ENCODE measurements around the gene PEF1.

Gene PEF1

DNA sequence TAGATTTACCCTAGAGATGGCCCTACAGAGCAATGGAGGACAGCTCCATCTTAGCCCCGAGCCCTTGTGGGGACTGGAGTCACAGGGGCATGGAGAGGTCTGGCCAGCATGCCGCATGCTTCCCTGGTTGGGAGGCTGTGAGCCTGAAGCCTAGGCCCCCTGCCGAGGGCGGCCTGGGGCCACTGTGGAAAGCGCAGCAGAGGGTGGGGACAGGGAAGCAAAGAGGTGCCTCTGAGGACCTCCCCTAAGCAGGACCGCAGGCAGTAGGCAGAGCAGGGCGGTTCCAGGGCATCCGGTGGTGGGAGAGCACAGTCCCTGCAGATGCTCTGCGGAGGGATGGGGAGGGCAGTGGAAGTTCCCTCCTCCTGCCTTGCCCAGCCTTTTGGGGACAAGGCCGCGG is 26.5 kb upstream of the PEF1 start:
- DNase-seq, result no peak

DNA sequence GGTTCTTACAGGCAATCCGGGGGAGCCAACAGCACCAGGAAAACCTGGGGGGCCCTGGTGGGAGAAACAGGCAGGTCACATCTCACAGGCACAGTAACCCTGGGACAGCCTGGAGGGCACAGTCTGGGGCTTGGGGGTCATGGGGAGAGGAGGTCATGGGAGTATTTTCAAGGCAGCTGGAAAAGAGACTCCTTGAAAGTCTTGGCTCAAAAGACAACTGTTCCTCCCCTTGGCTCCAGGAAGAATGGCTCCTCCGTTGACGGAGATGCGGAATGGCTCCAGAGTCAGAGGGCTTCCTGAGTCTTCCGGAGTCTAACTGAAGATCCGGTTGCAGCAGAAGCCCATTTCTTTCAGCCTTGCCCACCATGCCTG is 25.9 kb upstream of the PEF1 start:
- DNase-seq, result no peak

DNA sequence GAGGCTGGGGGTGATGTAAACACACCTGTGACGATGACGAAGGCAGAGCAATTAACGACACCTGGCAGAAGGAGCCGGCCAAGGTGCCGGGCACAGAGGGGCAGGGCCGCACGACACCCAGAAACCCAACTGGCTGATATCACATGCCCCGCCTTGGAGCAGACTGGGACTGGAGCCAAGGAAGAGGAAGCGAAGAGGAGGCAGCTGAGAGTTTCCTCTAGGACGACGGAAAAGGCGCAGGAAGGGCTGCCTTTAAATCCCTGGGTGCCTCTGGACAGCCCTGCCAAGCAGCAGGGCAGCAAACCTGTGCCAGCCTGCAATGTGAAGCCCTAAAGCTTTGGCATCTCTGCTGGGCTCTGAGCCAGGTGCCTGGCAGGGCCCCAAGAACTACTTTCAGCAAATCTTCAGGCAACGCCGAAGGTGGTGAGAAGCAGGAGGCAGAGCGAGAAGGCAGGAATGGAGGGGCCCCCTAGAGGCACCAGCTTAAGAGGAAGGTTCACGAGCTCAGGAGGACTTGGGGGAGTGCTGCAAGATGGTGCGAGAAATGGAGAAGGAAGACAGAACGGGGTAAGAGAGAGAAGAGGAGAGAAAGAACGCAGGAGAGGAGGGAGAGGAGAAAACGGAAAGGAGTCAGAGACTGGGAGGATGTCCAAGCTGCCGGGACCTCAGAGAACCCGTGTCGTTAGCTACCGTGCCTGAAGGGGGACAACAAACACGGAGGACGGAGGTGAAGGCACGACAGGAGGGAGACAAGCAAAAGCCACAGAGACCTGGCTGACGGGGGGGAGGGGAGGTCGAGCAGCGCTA is 25.3 kb upstream of the PEF1 start:
- DNase-seq, result no peak

DNA sequence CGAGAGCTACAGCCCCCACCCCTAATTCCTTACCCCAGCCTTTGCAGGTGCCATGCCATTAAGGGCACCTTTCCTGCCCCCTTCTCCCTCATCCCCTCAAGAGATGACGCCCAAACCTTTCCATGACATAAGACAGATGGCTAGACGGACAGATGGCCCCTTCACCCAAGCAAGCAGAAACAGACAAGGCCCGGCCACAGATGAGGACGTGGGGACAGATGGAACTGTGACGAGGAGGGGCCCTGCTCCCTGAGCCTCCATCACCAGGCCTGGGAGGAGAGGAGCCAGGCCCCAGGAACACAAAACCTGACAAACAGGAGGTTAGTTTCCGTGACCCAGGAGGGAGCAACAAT is 24.7 kb upstream of the PEF1 start:
- no peak for DNase-seq

DNA sequence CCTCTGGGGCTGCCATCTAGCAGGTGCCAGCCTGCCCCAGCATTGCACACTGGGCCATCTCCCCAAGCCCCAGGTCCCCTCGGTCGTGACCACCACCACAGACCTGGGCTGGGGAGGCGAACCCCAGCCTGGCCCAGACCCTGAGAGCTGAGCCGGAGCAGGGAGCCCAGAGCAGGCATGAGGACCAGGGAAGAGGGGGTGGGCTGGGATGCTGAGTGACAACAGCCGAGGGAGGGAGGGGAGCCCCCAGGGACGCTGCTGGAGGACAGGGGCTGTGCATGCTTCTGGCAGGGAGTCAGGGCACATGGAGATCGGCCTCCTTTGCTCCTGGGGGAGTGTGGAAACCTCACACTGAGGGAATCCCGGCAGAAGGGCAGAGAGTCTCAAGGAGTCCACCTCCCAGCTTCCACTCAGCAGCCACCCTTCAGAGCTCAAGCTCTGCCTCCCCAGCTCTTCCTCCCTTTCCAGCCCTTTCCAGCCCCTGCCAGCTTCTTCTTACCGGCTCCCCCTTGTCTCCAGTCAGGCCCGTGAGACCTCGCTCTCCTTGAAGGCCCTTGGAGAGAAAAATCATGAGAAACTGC is 23.7 kb upstream of the PEF1 start:
- DNase-seq, result no peak

DNA sequence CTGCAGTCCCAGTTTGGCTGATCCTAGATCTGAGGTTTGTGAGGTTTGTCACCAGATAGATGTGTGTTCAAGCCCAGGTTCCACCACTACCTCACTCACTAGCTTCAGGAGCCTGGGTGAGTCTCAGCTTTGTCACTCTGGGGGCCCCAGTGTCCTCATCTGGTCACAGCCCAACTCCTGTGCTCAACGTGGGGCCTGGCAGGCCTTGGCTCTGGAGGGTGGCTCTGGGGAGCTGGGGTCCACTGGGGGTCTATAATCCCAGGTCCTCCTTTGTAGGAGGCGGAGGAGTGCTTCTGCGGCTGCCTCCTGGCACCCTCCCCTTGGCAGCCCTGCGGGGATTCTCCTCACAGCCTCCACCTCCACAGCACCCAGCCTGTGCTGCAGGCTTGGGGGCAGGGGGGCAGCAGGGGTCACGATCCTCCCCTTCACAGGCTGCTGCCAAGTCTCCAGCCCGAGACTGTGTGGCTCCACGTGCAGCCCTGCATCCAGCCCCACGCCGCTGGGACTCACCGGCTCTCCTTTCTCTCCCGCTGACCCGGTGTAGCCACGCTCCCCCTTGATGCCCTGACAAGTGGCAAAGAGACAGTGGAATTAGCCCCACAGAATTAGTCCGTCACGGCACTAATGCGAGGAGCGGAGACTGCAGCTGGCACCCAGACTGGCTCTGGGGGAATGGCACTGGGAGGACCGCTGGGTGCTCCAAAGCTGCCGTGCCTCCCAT is 22.5 kb upstream of the PEF1 start:
- DNase-seq, result no peak

DNA sequence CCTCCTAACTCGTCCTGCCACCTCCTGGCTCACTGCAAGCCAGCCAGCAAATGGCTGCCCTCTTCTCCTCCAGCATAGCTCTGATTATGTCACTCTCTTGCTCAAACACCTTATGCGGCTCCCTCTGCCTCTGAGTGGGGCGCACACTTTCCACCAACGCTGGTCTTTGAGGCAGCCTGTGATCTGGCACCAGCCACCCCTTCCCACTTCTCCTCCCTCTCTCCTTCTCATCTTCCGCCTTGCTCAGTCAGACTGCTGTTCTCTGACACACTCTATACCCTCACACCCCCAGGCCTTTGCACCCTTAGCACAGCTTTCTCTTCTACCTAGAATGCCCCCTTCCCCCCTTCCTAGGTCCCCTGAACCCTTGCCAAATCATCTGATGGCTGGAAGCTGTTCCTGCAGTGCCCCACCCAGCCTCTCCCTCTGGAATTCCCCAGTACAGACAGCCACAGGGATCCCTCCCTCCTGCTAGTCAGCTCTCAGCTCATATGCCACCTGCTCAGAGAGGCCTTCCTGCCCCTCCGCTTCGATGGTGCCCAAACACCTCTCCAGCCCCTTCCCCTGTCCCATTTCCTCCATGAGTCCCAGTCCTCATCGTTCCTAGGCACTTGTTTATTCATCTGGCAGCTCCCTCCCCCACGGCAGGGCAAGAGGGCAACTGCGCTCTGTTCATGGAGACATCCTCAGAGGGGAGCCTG is 21.7 kb upstream of the PEF1 start:
- DNase-seq, result peak; percentile 54

DNA sequence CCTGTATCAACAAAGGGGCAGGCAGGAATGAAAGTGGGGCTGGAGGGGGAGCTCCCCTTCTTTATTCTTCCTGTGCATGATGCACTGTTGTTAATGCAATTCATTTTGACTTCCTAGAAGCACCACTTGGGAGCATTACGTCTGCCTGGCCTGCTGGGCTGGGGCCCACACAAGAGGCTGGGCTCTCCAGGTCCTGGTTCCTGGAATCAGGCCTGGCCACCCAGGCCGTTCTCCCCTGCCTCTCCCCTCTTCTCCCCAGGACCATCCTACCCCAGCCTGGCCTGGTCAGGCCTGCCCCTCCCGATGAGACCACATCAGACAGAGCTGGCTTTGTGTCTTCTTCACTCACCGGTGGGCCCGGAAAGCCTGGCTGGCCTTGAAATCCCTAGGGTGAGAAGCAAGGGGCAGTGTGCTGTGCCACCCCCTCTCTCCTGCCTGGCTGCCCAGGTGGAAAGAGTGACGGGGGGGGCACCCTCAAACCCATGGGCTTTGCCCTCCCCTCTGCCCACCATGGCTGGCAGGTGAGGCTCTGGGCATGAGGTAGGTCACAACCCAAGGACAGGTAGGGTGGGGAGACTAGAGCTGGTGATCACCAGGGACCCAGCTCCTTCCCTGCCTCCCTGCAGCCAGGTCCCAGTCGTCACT is 20.7 kb upstream of the PEF1 start:
- no peak for DNase-seq

DNA sequence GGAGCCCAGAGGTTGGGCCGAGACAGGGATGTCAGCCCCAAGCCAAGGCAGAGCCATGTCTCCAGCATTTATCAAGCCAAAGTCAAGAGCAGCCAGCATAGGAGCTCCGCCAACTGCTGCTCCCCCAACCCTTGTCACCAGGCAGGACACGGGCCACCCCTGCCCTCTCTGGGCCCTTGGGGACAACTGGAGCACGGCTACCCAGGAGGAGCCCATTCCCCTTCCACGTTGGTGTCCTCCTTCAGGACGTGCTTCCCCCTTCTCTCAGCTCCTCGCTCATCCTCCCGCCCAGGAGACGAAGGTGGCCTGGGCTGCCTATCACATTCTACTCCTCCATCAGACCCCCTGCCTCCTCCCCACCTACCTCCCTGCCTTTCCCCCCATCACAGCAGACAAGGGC is 19.9 kb upstream of the PEF1 start:
- no peak for DNase-seq

DNA sequence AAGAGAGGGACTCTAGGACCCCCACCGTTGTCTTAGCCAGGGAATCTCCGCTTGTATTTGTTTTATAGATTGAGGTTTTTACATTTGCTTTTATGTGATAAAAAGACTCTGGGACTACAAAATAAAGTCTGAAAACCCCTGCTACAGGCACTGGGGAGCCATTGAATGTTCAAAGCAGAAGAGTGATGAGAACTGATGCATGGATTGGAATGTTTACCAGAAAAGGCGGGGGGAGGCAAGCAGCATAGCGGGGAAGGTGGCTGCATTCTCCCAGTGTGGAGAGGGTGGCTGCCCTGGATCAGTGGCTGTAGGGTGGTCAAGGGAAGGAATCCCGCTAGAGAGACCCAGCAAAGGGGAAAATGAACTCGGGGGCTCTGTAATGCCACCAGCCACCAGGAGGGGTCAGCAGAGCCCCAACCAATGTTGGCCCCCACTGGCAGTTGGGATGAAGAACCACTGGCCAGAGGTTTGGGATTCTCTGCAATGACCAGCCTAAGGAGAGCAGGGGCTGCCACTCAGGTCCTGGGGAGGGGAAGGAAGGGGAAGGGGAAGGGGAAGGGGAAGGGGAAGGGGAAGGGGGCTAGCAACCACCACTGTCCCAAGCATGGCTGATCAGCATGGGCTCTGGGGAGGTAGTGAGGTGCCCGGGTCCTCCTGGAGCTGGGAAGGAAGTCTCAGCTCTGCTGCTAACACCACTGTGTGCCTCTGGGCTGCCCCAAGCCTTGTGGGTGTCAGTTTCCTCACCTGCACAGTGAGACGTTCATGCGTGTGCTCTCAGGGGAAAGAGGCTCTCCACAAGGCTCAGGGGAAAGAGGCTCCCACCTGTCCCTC is 19.2 kb upstream of the PEF1 start:
- peak; percentile 45 for DNase-seq

DNA sequence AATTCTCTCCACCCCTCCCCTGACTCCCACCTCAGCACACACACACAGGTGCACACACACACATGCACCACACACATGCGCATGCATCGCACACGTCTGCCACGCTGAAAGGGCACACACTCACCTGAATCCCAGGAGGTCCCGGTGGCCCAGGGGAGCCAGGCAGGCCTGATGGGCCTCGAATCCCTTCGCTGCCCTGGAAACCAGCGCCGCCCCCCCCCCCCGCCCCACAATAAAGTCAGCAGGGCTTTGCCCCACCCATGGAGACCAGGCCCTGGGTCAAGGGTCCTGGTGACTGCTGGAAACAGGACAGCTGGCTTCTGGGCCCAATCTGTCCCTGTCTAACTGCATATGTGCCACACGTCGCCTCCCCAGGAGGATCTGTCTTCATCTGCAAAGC is 17.8 kb upstream of the PEF1 start:
- DNase-seq, result no peak

DNA sequence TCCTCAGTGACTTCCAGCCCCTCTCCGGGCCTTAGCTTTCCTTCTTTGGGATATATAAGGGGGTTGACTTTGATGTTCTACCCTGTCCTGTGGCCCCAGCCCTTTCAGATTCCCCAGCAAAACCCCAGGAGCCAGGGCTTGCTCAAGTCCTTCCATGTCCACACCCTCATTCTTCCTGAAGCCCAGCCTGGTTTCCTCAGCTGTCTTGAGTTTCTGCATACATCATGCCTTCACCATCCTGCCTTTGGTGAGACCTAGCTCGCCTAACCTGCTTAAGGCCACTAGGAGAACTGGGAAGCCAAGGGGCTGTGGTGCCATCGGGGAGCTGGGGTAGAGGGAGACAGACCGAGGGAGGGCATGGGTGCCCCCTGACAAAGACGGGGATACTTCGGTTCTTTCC is 17.2 kb upstream of the PEF1 start:
- no peak for DNase-seq

DNA sequence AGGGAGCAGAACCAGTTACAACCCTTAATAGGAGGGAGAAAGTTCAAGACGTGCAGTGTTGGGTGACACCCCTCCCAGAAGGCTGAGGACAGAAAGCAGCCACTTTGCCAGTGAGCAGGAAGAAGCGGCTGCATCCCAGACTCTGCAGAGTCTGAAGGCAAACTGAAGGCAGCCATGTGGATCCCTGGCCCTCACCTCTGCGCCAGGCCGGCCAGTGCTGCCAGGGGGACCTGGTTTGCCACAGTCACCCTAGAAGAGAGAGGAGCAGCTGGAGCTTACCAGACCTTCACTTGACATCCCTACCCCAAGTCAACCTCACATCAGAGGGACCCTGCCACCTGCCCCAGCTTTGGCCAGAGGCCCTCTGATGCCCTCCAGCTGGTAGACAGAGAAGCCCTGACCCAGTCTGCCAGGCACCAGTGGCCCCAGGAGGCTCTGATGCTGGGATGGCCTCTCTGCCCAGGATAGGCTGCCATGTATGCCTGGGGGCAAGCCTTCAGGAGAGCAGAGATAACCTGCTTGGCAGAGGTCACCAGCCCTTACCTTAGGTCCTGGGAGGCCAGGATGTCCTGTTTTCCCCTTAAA is 16.3 kb upstream of the PEF1 start:
- no peak for DNase-seq

DNA sequence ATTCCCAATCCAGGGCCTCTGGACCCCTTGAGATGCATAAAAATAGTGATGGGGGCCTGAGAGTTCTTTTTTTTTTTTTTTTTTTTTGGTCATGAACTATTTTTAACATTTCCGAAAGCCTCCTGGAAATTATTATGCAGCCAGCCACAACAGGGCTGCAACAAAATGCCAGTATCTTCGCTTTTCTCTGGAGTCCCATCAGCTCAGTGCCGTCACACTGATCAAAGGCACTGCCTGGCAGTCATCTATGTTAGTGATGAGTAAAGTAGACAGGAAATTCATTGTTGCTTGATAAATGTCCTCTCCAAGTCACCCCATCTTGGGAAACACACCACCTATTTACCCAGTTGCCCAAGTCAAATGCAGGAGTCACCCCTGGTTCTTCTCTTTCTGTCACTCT is 15.2 kb upstream of the PEF1 start:
- no peak for DNase-seq

DNA sequence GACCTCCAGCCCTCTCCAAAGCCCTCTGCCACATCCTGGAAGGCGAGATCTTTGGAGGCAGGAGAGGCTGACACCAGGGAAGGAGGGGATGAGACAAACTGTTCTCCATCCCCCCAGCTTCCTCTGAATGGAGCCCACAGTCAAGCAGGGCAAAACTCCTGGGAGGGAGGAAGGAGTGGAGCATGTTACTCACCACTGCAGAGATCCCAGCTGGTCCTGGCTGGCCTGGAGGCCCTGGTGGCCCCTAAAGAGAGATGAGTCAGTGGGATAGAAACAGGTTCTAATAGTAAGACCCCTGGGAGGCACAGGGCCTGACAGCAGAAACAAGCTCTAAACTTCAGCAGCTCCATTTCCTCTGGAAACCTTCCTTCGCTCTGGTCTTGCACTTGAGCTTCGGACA is 14.0 kb upstream of the PEF1 start:
- DNase-seq, result peak; percentile 30

DNA sequence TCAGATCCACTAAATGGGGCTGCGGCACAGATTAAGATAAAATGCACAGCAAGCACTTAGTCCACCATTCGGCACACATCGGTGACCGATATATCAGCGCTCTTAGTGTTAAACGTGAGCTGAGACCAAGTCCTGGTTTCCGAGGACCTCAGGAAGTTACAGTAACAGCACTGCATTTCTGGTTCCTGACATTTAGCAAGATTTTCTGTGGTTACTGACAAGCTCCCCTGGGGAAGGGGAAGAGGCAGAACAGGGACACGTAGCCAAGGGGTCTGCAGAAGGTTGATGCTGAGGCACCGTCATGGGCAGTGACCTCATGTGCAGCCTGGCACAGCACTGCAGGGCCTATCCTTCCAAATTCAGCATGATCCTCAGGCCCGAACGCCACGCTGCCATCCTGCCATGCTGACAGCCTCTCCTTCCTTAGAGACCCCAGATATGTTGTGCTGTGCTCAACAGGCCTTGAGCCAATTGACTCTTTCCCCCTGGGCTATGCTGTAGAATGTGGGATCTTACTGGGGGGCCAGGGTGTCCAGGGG is 13.4 kb upstream of the PEF1 start:
- DNase-seq, result no peak

DNA sequence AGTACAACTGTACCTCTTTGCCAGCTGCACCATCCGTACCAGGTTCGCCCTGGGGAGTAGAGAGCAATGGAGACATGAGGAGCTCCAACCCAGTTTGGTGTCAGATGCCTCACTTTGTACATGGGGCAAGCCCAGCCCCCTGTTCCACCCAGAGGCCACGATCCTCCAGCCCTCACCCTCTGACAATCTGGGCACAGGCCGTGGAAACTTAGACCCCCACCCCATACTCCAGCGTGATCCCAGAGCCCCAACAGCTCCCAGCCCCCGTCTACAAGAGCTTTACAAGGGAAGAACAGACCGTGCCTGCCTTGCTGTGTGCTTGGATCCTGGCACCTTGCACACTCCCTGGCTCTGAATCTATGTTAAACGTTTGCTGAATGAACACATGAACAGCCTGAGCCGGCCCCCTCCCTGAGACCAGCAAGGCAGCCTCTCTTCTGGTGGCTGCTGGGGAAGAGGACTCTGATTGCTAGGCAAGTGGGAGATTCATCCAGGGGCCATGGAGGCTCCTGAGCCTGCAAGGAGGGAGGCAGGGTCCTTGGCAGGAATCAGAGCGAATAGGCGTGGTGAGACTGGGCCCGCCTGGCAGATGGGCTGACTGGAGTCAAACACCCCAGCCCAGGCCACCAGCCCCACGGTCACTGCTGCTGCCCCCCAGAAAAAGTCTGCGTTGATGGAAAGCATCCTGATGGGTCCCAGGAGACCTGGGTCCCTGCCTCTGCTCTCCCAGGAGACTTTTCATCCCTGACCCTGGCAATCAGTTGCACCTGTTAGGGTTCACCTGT is 12.5 kb upstream of the PEF1 start:
- no peak for DNase-seq

DNA sequence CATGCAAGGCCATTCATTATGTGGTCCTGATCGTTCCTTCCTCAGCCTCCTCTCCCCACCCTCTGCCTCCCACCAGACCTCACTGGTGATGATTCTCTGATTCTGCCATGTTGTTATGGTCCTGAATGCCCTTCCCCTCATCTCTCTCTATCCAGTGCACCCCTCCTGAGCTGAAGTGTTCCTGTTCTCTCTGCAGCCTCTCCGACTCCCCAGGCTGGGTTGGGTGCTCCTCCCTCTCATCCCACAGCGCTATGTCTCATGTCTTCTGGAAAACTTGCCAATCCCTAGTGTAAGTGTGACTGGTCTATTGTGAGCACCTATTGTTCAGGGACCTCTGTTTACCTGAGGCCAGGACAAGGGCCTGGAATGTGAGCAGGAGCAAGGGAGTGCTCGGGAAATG is 11.1 kb upstream of the PEF1 start:
- DNase-seq, result no peak

DNA sequence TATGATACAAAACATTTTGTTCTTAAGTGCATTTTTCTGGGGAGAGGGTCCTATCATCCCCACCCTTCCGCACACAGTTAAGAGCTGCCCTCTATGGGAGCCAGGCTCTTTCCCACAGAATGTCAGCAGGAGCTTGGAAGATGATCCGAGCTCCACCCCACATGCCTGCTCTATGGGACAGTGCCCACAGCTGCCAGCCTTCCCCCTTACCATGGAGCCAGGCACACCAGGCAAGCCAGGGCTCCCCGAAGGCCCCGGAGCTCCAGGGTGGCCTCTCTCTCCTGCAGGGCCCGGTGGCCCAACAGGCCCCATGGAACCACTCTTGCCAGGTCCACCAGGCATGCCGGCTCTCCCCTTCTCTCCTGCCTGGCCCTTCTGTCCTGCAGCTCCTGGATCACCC is 10.4 kb upstream of the PEF1 start:
- DNase-seq, result no peak

DNA sequence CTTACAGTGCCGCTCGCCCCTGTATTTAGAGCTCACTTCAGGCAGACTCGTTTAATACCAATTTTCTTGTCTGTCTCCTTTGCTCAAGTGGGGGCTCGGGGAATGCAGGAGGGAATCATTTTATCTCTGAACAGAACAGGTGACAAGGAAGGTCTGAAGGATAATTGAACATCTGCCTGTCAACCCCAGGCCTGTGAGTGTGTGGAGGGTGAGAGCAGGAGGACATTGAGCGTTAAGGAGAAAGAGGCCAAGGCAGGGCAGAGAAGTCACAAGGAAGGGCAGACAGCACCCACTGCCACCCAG is 9.7 kb upstream of the PEF1 start:
- DNase-seq, result no peak

Data from fibroblast of skin of back (primary cell).